GM12872 (cell line): Measurements from ENCODE around the gene MPC2.

Experiments used
- TF ChIP-seq, protein P1 (sequence below): IDR thresholded peaks from 3 replicates; pipeline ENCODE4 v1.5.1; 2011; ENCODE audit warnings: low read depth, mild to moderate bottlenecking, low read length, moderate library complexity; ENCODE audit not compliant: insufficient read depth

MPC2 gene

GRCh38 chr1:167924102-167924501 is 12.8 kb downstream of the MPC2 start:
- TF ChIP-seq, protein P1, sequence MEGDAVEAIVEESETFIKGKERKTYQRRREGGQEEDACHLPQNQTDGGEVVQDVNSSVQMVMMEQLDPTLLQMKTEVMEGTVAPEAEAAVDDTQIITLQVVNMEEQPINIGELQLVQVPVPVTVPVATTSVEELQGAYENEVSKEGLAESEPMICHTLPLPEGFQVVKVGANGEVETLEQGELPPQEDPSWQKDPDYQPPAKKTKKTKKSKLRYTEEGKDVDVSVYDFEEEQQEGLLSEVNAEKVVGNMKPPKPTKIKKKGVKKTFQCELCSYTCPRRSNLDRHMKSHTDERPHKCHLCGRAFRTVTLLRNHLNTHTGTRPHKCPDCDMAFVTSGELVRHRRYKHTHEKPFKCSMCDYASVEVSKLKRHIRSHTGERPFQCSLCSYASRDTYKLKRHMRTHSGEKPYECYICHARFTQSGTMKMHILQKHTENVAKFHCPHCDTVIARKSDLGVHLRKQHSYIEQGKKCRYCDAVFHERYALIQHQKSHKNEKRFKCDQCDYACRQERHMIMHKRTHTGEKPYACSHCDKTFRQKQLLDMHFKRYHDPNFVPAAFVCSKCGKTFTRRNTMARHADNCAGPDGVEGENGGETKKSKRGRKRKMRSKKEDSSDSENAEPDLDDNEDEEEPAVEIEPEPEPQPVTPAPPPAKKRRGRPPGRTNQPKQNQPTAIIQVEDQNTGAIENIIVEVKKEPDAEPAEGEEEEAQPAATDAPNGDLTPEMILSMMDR, result no peak

- TF ChIP-seq, protein P1, result no peak
Observed at GRCh38 chr1:167923324-167924056, 13.4 kb downstream of the MPC2 start.

DNA sequence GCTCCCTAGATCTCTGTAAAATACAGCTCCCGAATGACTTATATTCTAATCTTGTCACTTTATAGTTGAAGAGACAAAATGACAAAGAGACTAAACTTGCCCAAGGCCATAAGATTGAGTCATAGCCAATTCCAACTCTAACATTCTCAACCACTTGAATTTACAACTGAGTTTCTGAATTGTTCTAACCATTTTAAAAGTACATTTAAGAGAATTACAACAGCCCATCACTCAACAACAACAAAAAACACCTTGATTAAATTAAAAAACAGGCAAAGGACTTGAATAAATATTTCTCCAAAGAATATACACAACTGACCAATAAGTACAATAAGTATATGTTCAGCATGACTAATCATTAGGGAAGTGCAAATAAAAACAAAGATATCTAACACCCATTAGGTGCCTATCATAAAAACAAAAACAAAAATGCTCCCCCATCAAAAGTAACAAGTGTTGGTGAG is 14.2 kb downstream of the MPC2 start:
- TF ChIP-seq, protein P1, result no peak

DNA sequence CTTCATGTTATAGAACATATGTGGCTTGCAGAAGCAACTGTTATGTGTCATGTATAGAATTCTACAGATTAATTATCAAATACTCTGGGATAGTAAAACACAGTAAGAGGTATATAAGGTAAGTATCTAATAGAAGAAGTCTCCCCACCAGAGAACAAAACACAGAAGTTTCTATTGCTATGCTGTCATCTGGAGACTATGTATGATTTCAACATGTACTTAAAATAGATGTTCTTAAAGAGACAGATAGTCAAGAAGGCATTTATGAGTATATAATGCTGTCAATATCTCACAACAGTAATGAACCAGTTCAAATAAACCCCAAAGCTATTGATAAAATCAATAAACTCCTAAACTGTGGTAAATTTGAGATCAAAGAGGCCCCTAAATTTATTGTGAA is 14.8 kb downstream of the MPC2 start:
- TF ChIP-seq, protein P1, result no peak

- TF ChIP-seq, protein P1, result no peak
Observed at GRCh38 chr1:167916766-167917511, 19.9 kb downstream of the MPC2 start.

DNA sequence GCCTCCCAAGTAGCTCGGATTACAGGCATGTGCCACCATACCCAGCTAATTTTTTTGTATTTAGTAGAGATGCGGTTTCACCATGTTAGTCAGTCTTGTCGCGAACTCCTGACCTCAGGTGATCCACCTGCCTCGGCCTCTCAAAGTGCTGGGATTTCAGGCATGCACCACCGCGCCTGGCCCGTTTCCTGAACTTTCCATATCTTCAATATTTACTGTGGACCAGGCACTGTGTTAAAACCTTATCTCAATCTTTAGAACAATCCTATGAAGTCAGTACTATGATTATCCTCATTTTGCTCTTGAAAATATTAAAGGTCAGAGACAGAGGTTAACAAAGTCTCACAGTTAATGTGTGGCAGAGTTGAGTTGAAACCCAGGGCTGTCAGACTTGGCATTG is 21.3 kb downstream of the MPC2 start:
- TF ChIP-seq, protein P1, result no peak

- TF ChIP-seq, protein P1, result no peak
Observed at GRCh38 chr1:167913895-167914496, 22.9 kb downstream of the MPC2 start, which contains the start of gene ADCY10. Gene ADCY10, minus strand, starts transcription at chr1:167914134. Its CDS starts 8,994 bp downstream, at chr1:167905140.
